Measurements from ENCODE around the gene SPATA6L.

GRCh38 chr9:4713849-4714248 lies 47.6 kb upstream of the SPATA6L start:
- no peak for TF ChIP-seq CREM (CRISPR knock-in tag; IDR thresholded peaks at IDR 0.05)
- TF ChIP-seq E2F1 (CRISPR knock-in tag; IDR thresholded peaks at IDR 0.05) = no peak
- no peak for TF ChIP-seq CTCF (IDR thresholded peaks at IDR 0.05)
- TF ChIP-seq ZNF121 (CRISPR knock-in tag; IDR thresholded peaks at IDR 0.05) = no peak
- TF ChIP-seq, protein P1, sequence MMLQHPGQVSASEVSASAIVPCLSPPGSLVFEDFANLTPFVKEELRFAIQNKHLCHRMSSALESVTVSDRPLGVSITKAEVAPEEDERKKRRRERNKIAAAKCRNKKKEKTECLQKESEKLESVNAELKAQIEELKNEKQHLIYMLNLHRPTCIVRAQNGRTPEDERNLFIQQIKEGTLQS (CRISPR knock-in tag; conservative IDR thresholded peaks at IDR 0.05) = no peak
- TF ChIP-seq, protein P2, sequence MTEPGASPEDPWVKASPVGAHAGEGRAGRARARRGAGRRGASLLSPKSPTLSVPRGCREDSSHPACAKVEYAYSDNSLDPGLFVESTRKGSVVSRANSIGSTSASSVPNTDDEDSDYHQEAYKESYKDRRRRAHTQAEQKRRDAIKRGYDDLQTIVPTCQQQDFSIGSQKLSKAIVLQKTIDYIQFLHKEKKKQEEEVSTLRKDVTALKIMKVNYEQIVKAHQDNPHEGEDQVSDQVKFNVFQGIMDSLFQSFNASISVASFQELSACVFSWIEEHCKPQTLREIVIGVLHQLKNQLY (CRISPR knock-in tag; IDR thresholded peaks at IDR 0.05) = no peak
- TF ChIP-seq, protein P3, sequence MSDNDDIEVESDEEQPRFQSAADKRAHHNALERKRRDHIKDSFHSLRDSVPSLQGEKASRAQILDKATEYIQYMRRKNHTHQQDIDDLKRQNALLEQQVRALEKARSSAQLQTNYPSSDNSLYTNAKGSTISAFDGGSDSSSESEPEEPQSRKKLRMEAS (CRISPR knock-in tag; IDR thresholded peaks at IDR 0.05) = no peak
- no peak for TF ChIP-seq ZMAT4 (CRISPR knock-in tag; IDR thresholded peaks at IDR 0.05)
- TF ChIP-seq ZNF423 (CRISPR knock-in tag; IDR thresholded peaks at IDR 0.05) = no peak
- TF ChIP-seq, protein P4, sequence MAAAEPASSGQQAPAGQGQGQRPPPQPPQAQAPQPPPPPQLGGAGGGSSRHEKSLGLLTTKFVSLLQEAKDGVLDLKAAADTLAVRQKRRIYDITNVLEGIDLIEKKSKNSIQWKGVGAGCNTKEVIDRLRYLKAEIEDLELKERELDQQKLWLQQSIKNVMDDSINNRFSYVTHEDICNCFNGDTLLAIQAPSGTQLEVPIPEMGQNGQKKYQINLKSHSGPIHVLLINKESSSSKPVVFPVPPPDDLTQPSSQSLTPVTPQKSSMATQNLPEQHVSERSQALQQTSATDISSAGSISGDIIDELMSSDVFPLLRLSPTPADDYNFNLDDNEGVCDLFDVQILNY (CRISPR knock-in tag; IDR thresholded peaks at IDR 0.05) = no peak
- no peak for TF ChIP-seq ARID4B (CRISPR knock-in tag; IDR thresholded peaks at IDR 0.05; ENCODE audit: borderline replicate concordance)
- TF ChIP-seq NR3C1 (CRISPR knock-in tag; conservative IDR thresholded peaks at IDR 0.05; ENCODE audit: low read depth) = no peak

All from WTC11 (cell line).